ENCODE data around the gene RNASE7. TPM values are rescaled to one million over a fixed set of nuclear protein-coding genes. Genes with fewer than 3 reads are reported as not detected.

Gene RNASE7
- total RNA-seq, 2 experiments from 2014 or later, result not detected

DNA sequence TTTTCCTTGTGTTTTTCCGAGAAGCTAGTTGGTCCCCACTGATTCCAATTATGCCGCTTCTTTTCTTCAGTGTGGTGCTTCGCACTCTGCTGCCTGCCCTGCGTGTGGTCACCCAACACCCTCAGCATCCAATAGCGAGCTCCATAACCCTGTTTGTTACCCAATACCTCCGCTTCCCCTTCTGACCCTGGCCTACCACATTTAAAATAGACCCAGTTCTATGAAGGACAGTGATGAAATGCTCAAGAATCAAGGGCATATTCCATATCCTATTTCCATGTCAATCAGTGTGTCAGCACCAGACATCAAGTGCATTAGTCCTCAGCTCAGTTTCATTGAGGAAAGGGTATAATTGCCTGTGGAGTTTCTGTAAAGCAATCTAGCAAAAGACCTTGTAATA lies 26.9 kb upstream of the RNASE7 start:
- no peak overlapping the region for H3K4me3 Mint-ChIP-seq

DNA sequence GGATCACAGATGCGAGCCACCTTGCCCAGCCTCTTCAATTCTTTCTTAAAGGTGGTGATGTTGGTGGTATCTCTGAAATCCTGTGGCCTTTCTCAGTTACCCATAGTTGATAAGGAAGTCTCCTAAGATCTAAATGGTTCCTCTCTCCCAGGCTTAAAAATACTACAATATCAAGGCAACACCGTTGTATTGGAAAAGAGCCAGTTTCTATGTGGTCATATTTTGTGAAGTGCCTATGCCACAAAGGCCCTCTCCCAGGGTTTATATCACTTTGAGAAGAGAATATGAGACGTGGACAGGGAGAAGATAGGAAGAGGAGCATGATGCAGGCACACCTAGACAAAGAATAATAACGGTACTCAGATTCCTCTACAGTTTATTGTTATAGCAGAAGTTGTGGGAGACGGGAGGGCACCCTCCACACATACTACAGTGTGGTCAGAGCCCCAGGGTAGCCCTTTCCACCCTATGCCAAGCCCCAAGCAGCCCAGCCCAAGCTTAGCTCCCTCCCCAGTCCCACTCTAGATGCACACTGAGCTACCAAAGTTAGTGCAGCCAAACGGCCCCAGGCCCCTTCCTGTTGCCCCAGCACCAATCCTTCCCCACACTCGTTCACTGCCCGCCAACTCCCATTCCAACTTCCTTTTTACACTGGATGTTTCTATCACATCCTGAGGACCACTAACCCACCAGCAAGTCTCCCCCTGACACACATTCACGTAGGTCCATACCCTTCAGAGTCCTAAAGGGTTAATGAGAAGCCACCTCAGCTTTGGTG lies 25.6 kb upstream of the RNASE7 start:
- DNase-seq, result no peak
- no peaks in the 10 kb centered on the region for H3K4me1 Mint-ChIP-seq
- CTCF ChIA-PET, result interaction anchor here (0.8 to 8.5 kb wide), 8 partner anchors 10 to 86 kb away, joined by 3 to 92 read pairs (median 5); partner anchors contain the start of gene TMEM253
- H3K9me3 Mint-ChIP-seq, result no peaks in the 10 kb centered on the region
- H3K4me3 Mint-ChIP-seq, result no peak overlapping the region
- no peak overlapping the region for H3K27ac Mint-ChIP-seq
- POLR2A ChIA-PET, result no interaction called here
- peaks cover 3% of the 10 kb centered on the region for H3K36me3 Mint-ChIP-seq (ENCODE audit: low read depth)
- peaks cover 18% of the 10 kb centered on the region for H3K27me3 Mint-ChIP-seq

More for the DNA sequence above, 26.9 kb upstream of the RNASE7 start:
- ChIA-PET CTCF (interaction anchor here (0.6 to 8.5 kb wide), 31 partner anchors 8 to 505 kb away, joined by 3 to 92 read pairs (median 5); partner anchors contain the start of genes ARHGEF40, RNASE13, RNASE8 and SLC39A2), POLR2A (no interaction called here)
- no peaks in the 10 kb centered on the region for H3K9me3 Mint-ChIP-seq
- H3K36me3 Mint-ChIP-seq (ENCODE audit: low read depth), result peaks cover 3% of the 10 kb centered on the region
- peaks cover 21% of the 10 kb centered on the region for H3K27me3 Mint-ChIP-seq
- no peak for DNase-seq
- H3K27ac Mint-ChIP-seq, result no peak overlapping the region
- no peaks in the 10 kb centered on the region for H3K4me1 Mint-ChIP-seq

DNA sequence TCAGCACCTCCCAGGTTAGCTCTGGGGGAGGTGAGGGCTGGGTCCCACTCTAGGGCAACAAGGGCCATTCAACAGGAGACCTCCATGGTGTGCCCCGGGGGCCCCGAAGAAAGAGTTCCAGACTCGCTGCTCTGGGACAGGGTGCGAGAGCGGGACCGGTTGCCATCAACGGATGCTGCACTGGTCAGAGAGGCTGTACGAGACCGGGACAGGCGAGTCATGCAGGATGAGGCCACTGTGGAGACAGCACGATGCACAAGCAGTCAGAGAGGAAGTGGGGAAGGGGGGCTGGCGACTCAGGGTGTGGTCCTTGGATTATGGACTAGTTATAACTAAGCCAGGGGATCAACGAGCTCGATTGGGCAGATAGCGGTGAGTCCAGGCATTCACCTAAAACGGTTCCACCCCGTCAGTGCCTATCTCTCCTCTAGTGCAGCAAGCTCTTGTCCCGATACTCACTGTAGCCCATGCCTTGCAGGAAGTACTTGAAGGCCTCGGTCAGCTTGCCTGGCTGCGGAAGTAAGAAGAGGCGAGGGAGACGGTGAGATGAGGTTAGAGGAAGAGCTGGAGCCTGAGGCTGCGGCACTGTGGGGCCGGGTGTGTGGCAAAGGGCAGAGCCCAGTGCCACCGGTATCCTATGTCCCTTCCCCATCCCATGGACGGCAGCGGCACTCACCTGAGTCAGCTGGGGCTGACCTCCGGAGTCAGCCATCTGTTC lies 24.5 kb upstream of the RNASE7 start:
- DNase-seq, result no peak
- peaks cover 14% of the 10 kb centered on the region for H3K27me3 Mint-ChIP-seq
- no peak overlapping the region for H3K27ac Mint-ChIP-seq
- ChIA-PET POLR2A (no interaction called here), CTCF (interaction anchor here (0.6 to 8.5 kb wide), 10 partner anchors 13 to 85 kb away, joined by 3 to 92 read pairs (median 3); partner anchors contain the start of genes RNASE13 and TMEM253)
- no peak overlapping the region for H3K4me3 Mint-ChIP-seq
- H3K36me3 Mint-ChIP-seq (ENCODE audit: low read depth), result peaks cover 3% of the 10 kb centered on the region
- H3K9me3 Mint-ChIP-seq, result no peaks in the 10 kb centered on the region
- H3K4me1 Mint-ChIP-seq, result no peaks in the 10 kb centered on the region

DNA sequence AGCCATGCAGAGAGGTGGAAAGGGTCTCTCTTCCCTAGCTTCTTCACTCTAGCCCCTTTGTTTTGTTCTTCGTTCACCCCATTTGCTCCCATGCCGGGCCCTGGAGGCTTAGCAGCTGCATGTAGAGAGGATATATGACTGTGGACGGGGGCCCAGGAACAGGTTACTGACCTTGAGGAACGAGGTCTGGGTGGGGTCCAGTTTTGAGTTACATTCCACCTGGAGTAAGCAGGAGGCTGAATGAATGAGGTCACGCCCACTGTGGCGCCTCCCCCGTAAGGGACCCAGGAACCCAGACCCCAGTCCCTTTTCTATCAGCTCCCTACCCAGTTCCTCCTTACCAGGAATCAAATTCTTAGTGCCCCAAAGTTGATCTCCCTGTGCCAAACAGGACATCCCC lies 23.9 kb upstream of the RNASE7 start:
- DNase-seq, result no peak
- Mint-ChIP-seq H3K4me1 (no peaks in the 10 kb centered on the region), H3K9me3 (no peaks in the 10 kb centered on the region), H3K27me3 (peaks cover 15% of the 10 kb centered on the region), H3K4me3 (no peak overlapping the region), H3K27ac (no peak overlapping the region), H3K36me3 (ENCODE audit: low read depth) (peaks cover 3% of the 10 kb centered on the region)
- ChIA-PET CTCF (interaction anchor here (0.6 to 8.5 kb wide), 5 partner anchors 16 to 84 kb away, joined by 3 to 92 read pairs (median 3); partner anchors contain the start of genes RNASE13 and TMEM253), POLR2A (no interaction called here)

DNA sequence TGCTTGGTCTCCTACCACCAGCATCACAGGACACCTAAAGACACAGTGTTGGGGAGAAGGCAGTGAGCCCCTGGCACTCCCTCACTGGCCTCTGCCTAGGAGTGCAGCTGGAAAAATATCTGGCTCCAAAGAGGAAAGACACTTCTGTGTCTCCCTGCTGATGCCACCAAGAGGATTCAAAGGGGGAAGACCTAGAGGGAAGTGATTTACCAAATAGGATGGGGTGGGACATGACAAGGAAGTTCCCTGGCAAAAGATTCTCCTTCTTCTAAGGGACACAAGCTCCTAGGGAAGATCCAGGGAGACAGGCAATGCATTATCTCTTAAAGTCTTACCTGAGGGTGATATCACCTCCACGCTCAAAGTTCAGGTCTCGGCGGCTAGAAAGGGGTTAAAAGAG lies 23.4 kb upstream of the RNASE7 start:
- peaks cover 3% of the 10 kb centered on the region for H3K36me3 Mint-ChIP-seq (ENCODE audit: low read depth)
- DNase-seq, result no peak
- no peak overlapping the region for H3K27ac Mint-ChIP-seq
- no peaks in the 10 kb centered on the region for H3K9me3 Mint-ChIP-seq
- H3K27me3 Mint-ChIP-seq, result peaks cover 16% of the 10 kb centered on the region
- CTCF ChIA-PET, result interaction anchor here (0.8 to 8.5 kb wide), 6 partner anchors 16 to 84 kb away, joined by 3 to 92 read pairs (median 3); partner anchors contain the start of genes RNASE13, SLC39A2 and TMEM253
- H3K4me3 Mint-ChIP-seq, result no peak overlapping the region
- peaks cover 3% of the 10 kb centered on the region for H3K4me1 Mint-ChIP-seq
- POLR2A ChIA-PET, result no interaction called here

DNA sequence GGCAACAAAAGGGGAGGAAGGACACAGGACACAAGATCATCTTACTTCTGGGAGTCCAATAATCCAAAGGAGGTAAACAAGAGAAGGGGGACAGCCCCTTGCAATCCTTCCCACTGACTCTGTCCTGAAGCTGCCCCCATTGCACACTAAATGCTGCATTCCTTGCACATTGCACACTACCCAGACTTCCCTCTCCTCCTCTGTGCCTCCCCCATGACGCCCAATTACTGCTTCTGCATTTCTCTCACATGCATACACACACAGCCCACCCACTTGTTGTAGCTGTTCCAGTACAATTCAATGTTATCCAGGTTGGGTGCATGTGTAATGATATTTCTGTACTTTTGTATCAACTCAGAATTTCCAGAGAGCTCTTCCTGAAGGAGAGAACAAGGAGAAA lies 22.8 kb upstream of the RNASE7 start:
- no peak overlapping the region for H3K27ac Mint-ChIP-seq
- CTCF ChIA-PET, result interaction anchor here (0.7 to 5.0 kb wide), 4 partner anchors 21 to 85 kb away, joined by 3 to 17 read pairs (median 3); partner anchors contain the start of genes SLC39A2 and ZNF219
- POLR2A ChIA-PET, result no interaction called here

DNA sequence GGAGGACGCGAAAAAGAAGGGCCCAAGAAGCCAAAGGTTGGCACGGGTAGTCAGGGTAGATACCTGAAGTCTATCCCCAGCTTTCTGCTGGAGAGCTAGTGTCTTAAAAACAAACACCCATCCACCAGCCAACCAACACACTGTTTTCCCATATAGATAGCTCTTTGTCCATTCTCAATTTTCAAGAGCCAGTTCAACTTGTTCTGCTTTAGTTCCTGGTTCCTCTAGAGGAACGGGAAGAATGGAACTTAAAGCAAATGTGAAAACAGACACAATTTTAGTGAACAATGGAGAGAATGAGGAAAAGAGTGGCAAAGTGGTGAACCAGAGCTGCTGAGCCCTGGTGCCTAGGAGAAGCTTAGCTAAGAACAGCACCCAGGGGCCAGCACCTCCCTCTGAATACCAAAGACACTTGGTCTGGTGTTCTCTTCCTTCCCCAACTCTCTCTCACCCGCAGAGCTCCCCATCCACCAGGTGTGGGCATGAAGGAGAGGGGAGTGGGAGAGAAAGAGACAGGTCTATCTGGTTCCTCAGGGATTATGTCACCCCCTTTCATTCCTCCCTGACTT lies 21.1 kb upstream of the RNASE7 start:
- H3K4me3 Mint-ChIP-seq, result no peak overlapping the region
- CTCF ChIA-PET, result interaction anchor here (0.7 to 5.0 kb wide), 5 partner anchors 50 to 357 kb away, joined by 3 to 17 read pairs (median 4); no protein-coding TSS in a partner anchor
- no peak overlapping the region for H3K27ac Mint-ChIP-seq
- H3K9me3 Mint-ChIP-seq, result no peaks in the 10 kb centered on the region
- POLR2A ChIA-PET, result no interaction called here
- H3K27me3 Mint-ChIP-seq, result peaks cover 22% of the 10 kb centered on the region
- peaks cover 14% of the 10 kb centered on the region for H3K4me1 Mint-ChIP-seq
- peaks cover 3% of the 10 kb centered on the region for H3K36me3 Mint-ChIP-seq (ENCODE audit: low read depth)
- no peak for DNase-seq

More for the DNA sequence above, 22.8 kb upstream of the RNASE7 start:
- Mint-ChIP-seq H3K4me1 (peaks cover 9% of the 10 kb centered on the region), H3K27me3 (peaks cover 20% of the 10 kb centered on the region), H3K4me3 (no peak overlapping the region), H3K9me3 (no peaks in the 10 kb centered on the region), H3K36me3 (ENCODE audit: low read depth) (peaks cover 3% of the 10 kb centered on the region)
- DNase-seq, result no peak

DNA sequence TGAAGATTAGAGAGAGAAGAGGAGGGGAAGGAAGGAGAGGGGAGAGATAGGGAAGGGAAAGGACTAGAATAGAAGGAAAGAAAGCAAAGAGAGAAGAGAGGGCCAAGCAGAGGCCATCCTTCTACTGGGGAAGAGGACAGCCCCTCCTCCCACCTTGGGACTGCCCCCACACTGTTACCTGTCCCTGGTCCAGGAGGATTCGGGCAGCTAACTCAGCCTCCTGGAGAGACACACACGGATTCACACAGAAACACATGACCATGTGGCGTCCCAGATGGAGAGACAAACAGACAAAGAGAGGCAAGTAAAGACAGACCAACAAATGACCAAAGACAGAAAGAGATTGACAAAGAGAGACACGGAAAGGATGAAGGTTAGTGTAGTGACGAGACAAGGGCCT lies 19.5 kb upstream of the RNASE7 start:
- peaks cover 3% of the 10 kb centered on the region for H3K36me3 Mint-ChIP-seq (ENCODE audit: low read depth)
- H3K27me3 Mint-ChIP-seq, result peaks cover 24% of the 10 kb centered on the region
- CTCF ChIA-PET, result interaction anchor here (0.9 to 5.0 kb wide), 5 partner anchors 8 to 82 kb away, joined by 3 to 17 read pairs (median 3); partner anchors contain the start of gene SLC39A2
- peak overlapping the region; percentile 6 for H3K27ac Mint-ChIP-seq
- H3K9me3 Mint-ChIP-seq, result no peaks in the 10 kb centered on the region
- POLR2A ChIA-PET, result no interaction called here
- H3K4me1 Mint-ChIP-seq, result peaks cover 14% of the 10 kb centered on the region
- no peak for DNase-seq
- peak overlapping the region; percentile 1 for H3K4me3 Mint-ChIP-seq

DNA sequence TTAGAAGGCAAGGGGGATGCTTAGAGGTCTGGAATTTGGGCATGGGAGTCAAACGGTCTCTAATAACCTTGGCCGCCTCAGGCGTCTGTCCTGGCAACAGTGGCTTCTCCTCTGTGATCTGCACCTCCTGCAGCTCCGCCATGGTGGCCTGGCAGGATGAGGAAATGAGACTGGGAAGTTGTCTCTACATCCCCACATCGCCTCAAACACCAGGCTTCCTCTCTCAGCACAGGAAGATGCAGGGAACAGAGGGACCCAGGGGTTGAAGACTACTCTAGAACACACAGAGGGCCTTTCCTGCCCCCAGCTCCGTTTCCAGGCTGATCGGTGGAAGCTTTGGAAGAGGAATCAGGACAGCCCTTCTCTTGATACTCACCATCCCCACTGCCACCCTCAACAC lies 19.0 kb upstream of the RNASE7 start:
- Mint-ChIP-seq H3K36me3 (ENCODE audit: low read depth) (peaks cover 3% of the 10 kb centered on the region), H3K27me3 (peaks cover 24% of the 10 kb centered on the region), H3K4me1 (peaks cover 14% of the 10 kb centered on the region), H3K9me3 (no peaks in the 10 kb centered on the region), H3K4me3 (no peak overlapping the region), H3K27ac (no peak overlapping the region)
- POLR2A ChIA-PET, result no interaction called here
- DNase-seq, result no peak
- CTCF ChIA-PET, result interaction anchor here (0.9 to 5.0 kb wide), 6 partner anchors 8 to 81 kb away, joined by 3 to 17 read pairs (median 3); partner anchors contain the start of gene SLC39A2

DNA sequence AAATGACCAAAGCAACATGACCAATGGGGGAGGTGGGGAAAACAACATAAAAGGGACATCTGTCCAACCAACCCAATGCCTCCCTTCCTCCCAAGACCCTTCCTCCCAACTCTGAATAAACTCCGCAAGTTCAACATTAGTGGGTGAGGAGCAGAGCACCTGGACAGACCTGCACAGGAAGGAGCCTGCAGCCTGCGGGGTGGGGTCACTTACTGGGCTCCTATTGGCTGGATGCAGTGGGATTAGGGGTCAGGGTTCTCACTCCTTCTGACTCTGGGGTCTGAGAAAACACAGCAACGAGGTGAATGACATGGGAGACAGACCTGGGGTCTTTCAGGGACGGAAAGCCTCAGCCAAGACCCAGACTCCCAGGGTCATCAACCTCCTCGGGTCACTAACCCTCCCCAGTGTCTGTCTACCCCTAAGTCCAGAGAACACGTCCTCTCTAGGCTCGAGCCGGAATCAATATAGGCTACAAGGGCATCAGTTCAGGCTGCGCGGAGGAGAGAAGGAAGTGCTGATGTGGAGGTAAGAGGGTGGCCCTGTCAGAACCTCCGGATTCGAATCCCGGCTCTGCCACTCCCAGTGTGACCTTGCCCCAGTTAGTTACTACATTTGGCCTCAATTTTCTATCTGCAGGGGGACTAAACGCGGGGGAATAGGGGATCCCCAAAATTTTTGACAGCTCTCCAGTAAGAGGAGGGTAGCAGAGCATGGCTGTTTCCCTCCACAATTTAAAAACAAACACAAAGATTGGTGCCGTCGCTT lies 18.2 kb upstream of the RNASE7 start:
- peak overlapping the region; percentile 60 for H3K27ac Mint-ChIP-seq
- ChIA-PET CTCF (interaction anchor here (0.9 to 5.0 kb wide), 5 partner anchors 9 to 80 kb away, joined by 3 to 17 read pairs (median 3); partner anchors contain the start of gene SLC39A2), POLR2A (no interaction called here)
- peaks cover 3% of the 10 kb centered on the region for H3K36me3 Mint-ChIP-seq (ENCODE audit: low read depth)
- peaks cover 14% of the 10 kb centered on the region for H3K4me1 Mint-ChIP-seq
- H3K27me3 Mint-ChIP-seq, result peaks cover 24% of the 10 kb centered on the region
- H3K4me3 Mint-ChIP-seq, result peak overlapping the region; percentile 72
- no peaks in the 10 kb centered on the region for H3K9me3 Mint-ChIP-seq
- DNase-seq, result no peak

DNA sequence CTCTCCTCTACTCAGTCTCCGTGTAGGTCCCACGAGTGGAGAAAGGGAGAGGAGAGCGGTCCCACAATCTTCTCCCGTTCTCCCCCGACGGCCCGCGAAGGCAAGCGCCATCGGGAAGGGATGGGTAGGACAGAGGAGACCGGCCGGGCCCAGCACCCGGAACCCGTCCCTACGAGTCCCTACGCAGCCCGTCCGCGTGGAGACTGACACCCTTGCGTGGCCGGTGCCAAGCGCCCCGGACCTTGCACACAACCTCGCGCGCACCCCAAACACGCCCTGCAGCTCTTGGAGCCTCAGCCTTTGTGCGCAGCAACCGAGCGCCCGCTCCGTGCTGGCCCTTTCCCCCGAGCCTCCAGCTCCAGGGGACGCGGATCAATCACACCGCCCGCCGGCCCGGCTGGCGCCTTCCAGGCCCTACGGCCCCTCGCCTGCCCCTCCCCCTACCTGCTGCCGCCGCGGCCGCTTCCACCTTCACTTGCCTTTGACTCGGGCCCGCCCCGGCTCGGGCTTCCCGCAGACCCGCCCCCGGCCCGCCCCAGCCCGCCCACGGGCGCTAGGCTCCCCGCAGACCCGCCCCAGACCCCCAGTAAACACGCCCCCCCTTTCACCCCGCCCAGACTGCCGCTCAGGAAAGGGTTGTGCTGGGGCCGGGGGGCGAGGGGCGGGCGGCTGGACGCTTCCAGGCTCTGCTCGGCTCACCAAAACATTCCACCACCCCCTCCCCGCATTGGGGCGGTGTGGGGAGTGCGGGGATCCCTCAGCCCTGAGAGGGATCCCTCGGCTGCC lies 17.4 kb upstream of the RNASE7 start, which contains the start of gene NDRG2:
Gene NDRG2 (minus strand): TSS at position 477 of the 786 bp plus-strand sequence. CDS start 1,746 bp downstream, outside the sequence.
- POLR2A ChIA-PET, result no interaction called here
- Mint-ChIP-seq H3K27me3 (peaks cover 24% of the 10 kb centered on the region), H3K4me1 (peaks cover 14% of the 10 kb centered on the region), H3K4me3 (peak within 1 kb of the TSS; percentile 72), H3K9me3 (no peaks in the 10 kb centered on the region), H3K27ac (peak within 1 kb of the TSS; percentile 60), H3K36me3 (ENCODE audit: low read depth) (no peaks in the 10 kb centered on the region)
- CTCF ChIA-PET, result interaction anchor here (0.5 to 0.9 kb wide), 2 partner anchors 68 to 191 kb away, joined by 3 read pairs; no protein-coding TSS in a partner anchor
- peak; percentile 76 for DNase-seq

Data from activated CD4-positive, alpha-beta T cell treated with anti-CD3 and anti-CD28 coated beads, Interleukin-2, amount 10 ng/mL, durations not matched to agents 7 days and 5 days (primary cell).